ENCODE measurements around the gene TMEM106C. TPM values are rescaled to one million over a fixed set of nuclear protein-coding genes. Genes with fewer than 3 reads are reported as not detected.

The TMEM106C gene, protein sequence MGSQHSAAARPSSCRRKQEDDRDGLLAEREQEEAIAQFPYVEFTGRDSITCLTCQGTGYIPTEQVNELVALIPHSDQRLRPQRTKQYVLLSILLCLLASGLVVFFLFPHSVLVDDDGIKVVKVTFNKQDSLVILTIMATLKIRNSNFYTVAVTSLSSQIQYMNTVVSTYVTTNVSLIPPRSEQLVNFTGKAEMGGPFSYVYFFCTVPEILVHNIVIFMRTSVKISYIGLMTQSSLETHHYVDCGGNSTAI
- 76.1 and 83.9 TPM in 2 replicates for total RNA-seq
- long read RNA-seq, transcript TMEM106C-202 (8 exons, 1,515 nt), result minor isoform, 19 of 238 reads
- long read RNA-seq, transcript TMEM106C-203 (8 exons, 1,414 nt), result minor isoform, 9 of 238 reads
- long read RNA-seq, transcript TMEM106C-201 (8 exons, 1,394 nt), result minor isoform, 46 of 238 reads
- long read RNA-seq, transcript TMEM106C-220 (8 exons, 810 nt), result major isoform, 103 of 238 reads
- long read RNA-seq, partial matches to known transcripts, result 35 of 238 reads
- long read RNA-seq, other reads (novel, unspliced or antisense), result 23 of 238 reads

DNA sequence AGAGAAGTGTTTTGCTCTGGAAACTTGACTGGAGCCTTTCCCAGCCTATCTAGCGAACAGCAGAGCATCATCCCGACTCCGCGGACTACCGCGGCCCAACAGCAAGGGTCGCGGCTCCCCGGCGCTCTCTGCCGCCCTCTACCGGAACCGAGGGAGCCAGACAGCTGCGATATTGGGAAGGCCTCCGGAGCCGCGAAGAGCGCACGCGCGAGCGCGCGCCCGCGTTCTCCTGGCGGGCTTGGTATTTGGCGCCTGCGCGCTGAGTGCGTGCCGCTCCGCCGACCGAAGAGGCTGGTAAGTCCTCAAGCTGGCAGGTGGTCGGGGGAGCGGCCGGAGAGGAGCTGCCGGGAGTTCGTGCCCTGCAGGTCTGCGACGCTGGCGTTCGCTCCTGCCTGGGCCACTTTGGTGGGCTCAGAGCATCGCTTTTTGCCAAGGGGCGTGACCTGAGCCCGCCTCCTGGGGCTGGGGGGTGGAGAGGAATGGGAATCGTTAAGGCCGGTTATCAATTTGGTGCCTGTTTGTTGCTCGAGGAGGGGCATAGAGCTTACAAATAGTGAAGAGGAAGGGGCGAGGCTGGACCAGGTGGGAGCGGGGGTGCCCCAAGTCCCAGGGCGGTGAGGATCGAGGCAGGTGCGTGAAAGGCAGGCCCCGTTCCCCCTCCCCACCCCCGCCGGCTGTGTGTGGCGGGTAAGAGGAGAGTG lies at the start of gene TMEM106C:
Gene TMEM106C, plus strand, starts transcription at position 257 of the 701 bp plus-strand sequence. CDS start 641 bp downstream, outside the sequence.
- Mint-ChIP-seq H3K27ac (peak within 1 kb of the TSS; percentile 96), H3K9me3 (ENCODE audit: low read depth) (no peaks in the 10 kb centered on the region), H3K4me3 (ENCODE audit: low read depth) (peak within 1 kb of the TSS; percentile 98), H3K27me3 (peaks cover 38% of the 10 kb centered on the region), H3K4me1 (ENCODE audit: low read depth) (peaks cover 5% of the 10 kb centered on the region), H3K36me3 (ENCODE audit: insufficient read depth) (peaks cover 6% of the 10 kb centered on the region)
- DNase-seq (ENCODE audit: low spot score, unreplicated experiment), result peak; percentile 95
- TF ChIP-seq, protein P1, sequence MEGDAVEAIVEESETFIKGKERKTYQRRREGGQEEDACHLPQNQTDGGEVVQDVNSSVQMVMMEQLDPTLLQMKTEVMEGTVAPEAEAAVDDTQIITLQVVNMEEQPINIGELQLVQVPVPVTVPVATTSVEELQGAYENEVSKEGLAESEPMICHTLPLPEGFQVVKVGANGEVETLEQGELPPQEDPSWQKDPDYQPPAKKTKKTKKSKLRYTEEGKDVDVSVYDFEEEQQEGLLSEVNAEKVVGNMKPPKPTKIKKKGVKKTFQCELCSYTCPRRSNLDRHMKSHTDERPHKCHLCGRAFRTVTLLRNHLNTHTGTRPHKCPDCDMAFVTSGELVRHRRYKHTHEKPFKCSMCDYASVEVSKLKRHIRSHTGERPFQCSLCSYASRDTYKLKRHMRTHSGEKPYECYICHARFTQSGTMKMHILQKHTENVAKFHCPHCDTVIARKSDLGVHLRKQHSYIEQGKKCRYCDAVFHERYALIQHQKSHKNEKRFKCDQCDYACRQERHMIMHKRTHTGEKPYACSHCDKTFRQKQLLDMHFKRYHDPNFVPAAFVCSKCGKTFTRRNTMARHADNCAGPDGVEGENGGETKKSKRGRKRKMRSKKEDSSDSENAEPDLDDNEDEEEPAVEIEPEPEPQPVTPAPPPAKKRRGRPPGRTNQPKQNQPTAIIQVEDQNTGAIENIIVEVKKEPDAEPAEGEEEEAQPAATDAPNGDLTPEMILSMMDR (IDR thresholded peaks at IDR 0.05; ENCODE audit: unreplicated experiment), result peak; percentile 96

DNA sequence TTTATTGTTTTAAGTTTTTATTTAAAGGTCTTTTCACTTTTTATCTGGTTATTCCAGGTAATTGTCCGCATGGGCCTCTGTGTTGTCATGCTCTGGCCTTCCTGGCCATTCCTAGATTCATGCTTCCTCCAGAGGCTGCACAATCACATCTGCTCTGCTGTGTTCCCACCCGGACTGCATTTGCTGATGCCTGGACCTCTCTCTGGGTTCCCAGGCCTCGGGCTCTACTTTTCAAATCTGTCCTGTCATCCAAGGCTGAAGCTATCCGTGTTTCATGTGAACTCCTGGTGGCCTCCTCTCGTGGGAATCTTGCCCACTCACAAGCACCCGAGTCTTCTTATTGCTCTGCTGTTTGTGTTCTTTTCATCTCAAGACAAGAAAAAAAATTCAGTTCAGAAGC lies 42.5 kb upstream of the TMEM106C start:
- DNase-seq (ENCODE audit: low spot score, unreplicated experiment), result no peak
- H3K4me3 Mint-ChIP-seq (ENCODE audit: low read depth), result no peak overlapping the region
- H3K9me3 Mint-ChIP-seq (ENCODE audit: low read depth), result no peaks in the 10 kb centered on the region
- peaks cover 34% of the 10 kb centered on the region for H3K27me3 Mint-ChIP-seq
- H3K36me3 Mint-ChIP-seq (ENCODE audit: insufficient read depth), result no peaks in the 10 kb centered on the region
- TF ChIP-seq, protein P1 (IDR thresholded peaks at IDR 0.05; ENCODE audit: unreplicated experiment), result no peak
- H3K27ac Mint-ChIP-seq, result no peak overlapping the region
- no peaks in the 10 kb centered on the region for H3K4me1 Mint-ChIP-seq (ENCODE audit: low read depth)

DNA sequence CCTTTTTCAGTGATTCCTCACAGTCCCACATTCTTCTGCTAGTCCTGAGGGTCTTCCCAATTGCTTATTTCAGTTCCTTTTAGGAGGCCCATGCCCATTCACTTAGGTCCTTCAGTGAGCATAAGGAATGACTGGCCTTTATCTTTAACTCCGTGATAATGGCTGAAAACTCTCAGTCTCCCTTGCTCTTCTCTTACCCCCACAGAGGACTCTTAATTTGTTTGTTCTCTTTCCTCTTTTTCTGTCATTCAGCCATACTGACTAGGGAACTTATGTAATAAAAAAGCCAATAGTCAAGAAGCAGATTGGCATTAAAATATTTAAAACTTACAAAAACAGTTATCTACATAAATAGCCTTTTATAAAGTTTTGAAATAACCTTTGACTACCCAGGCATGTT lies 41.5 kb upstream of the TMEM106C start:
- DNase-seq (ENCODE audit: low spot score, unreplicated experiment), result no peak
- peaks cover 31% of the 10 kb centered on the region for H3K27me3 Mint-ChIP-seq
- no peaks in the 10 kb centered on the region for H3K9me3 Mint-ChIP-seq (ENCODE audit: low read depth)
- H3K4me1 Mint-ChIP-seq (ENCODE audit: low read depth), result no peaks in the 10 kb centered on the region
- no peak overlapping the region for H3K4me3 Mint-ChIP-seq (ENCODE audit: low read depth)
- no peaks in the 10 kb centered on the region for H3K36me3 Mint-ChIP-seq (ENCODE audit: insufficient read depth)
- H3K27ac Mint-ChIP-seq, result no peak overlapping the region
- TF ChIP-seq, protein P1 (IDR thresholded peaks at IDR 0.05; ENCODE audit: unreplicated experiment), result no peak

DNA sequence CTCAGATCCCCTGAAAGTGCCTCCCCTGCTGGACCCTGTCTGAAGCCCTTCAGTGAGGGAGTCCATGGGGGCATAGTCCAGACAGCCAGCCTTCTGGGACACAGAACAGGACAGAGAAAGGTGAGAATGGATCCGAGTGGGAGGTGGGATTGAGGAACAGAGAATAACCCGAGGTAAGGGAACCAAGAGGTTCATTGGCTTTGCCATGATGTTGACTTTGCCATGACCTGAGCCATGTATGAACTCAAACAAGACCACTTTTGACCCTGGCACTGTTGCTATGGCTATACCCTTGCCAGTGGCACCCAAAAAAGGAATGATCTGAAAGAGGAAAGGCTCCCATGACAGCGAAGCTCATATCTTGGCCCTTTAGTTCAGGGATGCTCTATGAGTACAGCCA lies 36.0 kb upstream of the TMEM106C start:
- TF ChIP-seq, protein P1 (IDR thresholded peaks at IDR 0.05; ENCODE audit: unreplicated experiment), result no peak
- DNase-seq (ENCODE audit: low spot score, unreplicated experiment), result no peak
- H3K27me3 Mint-ChIP-seq, result peaks cover 33% of the 10 kb centered on the region

DNA sequence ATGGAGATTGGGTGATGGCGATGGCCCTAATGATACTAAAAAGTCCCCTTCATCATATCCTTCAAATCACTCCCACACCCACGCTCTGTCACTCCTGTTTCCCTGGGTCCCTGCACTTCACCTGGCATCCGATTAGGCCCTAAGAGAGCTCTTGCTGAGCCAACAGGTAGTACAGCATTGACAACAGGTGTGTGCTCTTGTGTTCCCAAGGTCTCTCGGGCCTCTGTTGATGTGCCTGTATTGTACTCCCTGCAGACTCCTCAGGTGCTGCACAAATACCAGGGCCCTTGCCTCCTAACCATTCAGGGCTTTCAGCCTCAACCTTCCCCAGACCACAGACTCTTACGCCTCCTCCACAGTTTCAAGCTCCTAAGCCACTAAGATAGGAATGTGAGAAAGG lies 32.8 kb upstream of the TMEM106C start:
- H3K4me3 Mint-ChIP-seq (ENCODE audit: low read depth), result no peak overlapping the region
- TF ChIP-seq, protein P1 (IDR thresholded peaks at IDR 0.05; ENCODE audit: unreplicated experiment), result no peak
- no peaks in the 10 kb centered on the region for H3K36me3 Mint-ChIP-seq (ENCODE audit: insufficient read depth)
- H3K9me3 Mint-ChIP-seq (ENCODE audit: low read depth), result no peaks in the 10 kb centered on the region
- DNase-seq (ENCODE audit: low spot score, unreplicated experiment), result no peak
- peaks cover 19% of the 10 kb centered on the region for H3K27me3 Mint-ChIP-seq
- no peak overlapping the region for H3K27ac Mint-ChIP-seq
- H3K4me1 Mint-ChIP-seq (ENCODE audit: low read depth), result no peaks in the 10 kb centered on the region

More for the DNA sequence above, 36.0 kb upstream of the TMEM106C start:
- Mint-ChIP-seq H3K36me3 (ENCODE audit: insufficient read depth) (no peaks in the 10 kb centered on the region), H3K27ac (no peak overlapping the region), H3K4me1 (ENCODE audit: low read depth) (no peaks in the 10 kb centered on the region), H3K4me3 (ENCODE audit: low read depth) (no peak overlapping the region), H3K9me3 (ENCODE audit: low read depth) (no peaks in the 10 kb centered on the region)
